A549 (cell line): ENCODE results near the gene PHC2. TPM values are rescaled to one million over a fixed set of nuclear protein-coding genes. Genes with fewer than 3 reads are reported as not detected.

ENCODE experiments used
- ATAC-seq, 2 experiments: fragments of 200-7000 bp in 1 of 2; fragments of >200 bp in 1 of 2; cut with Nextera tagmentation in 1 of 2; cut with Tn5 transposase in 1 of 2; 3 replicates each; pipeline versions ENCODE4 v1.8.0 to v1.9.1; 2018 to 2020; ENCODE audit warnings: mild to moderate bottlenecking in 1 of 2, moderate library complexity in 1 of 2
- CTCF ChIA-PET: fragments of 300-600 bp; sonication (Branson Sonifier 250); formaldehyde crosslinking; extraction: SDS; loops from one replicate; lab custom pipeline; 2021; ENCODE audit warnings: antibody characterized with exemption, inconsistent platforms; lab: Yijun Ruan, JAX
- POLR2A ChIA-PET: fragments of 350-600 bp; formaldehyde crosslinking; extraction: SDS; loops from one replicate; lab custom pipeline; 2021; ENCODE audit warnings: antibody characterized with exemption, inconsistent platforms; lab: Yijun Ruan, JAX
- DNase-seq, 2 experiments: peaks; one replicate each; pipeline versions ENCODE4 v3.0.0 to v3.0.0-alpha.2; 2011 to 2016; ENCODE audit warnings: low read depth in 1 of 2, low spot score in 1 of 2
- FAIRE-seq: peaks from 2 replicates; lab custom pipeline; 2011; peaks lifted over from hg19 to GRCh38; lab: Jason Lieb, UNC
- H3K27ac ChIP-seq, 2 experiments: fragments of >200 bp; sonication (Bioruptor Twin); formaldehyde crosslinking; 3 replicates each; pipeline ENCODE4 v1.5.1; 2016 to 2017
- H3K4me1 ChIP-seq: fragments of >200 bp; sonication (Bioruptor Twin); formaldehyde crosslinking; 3 replicates; pipeline ENCODE4 v1.6.1; 2016
- H3K4me2 ChIP-seq: fragments of >200 bp; sonication (Bioruptor Twin); formaldehyde crosslinking; 3 replicates; pipeline ENCODE4 v1.6.1; 2016
- H3K4me3 ChIP-seq: fragments of >200 bp; sonication (Bioruptor Twin); formaldehyde crosslinking; 3 replicates; pipeline ENCODE4 v1.5.1; 2016
- H3K9me3 ChIP-seq: fragments of >200 bp; sonication (Bioruptor Twin); formaldehyde crosslinking; 3 replicates; pipeline ENCODE4 v1.6.1; 2016
- CBX2 ChIP-seq: fragments of 200-600 bp; sonication (generic); IDR thresholded peaks from 2 replicates; pipeline ENCODE4 v1.6.1; 2016; ENCODE audit warnings: low read depth, mild to moderate bottlenecking, borderline replicate concordance
- CHD2 ChIP-seq: fragments of 150-350 bp; IDR thresholded peaks from 2 replicates; pipeline ENCODE4 v1.6.1; 2014; ENCODE audit warnings: low read length; ENCODE audit not compliant: partially characterized antibody
- CHD4 ChIP-seq: fragments of 200-600 bp; sonication (generic); IDR thresholded peaks from 2 replicates; pipeline ENCODE4 v1.6.1; 2016; ENCODE audit warnings: antibody characterized with exemption, mild to moderate bottlenecking, borderline replicate concordance
- CTCF ChIP-seq: fragments of >200 bp; sonication (Bioruptor Twin); formaldehyde crosslinking; IDR thresholded peaks from 3 replicates; pipeline ENCODE4 v1.5.1; 2016
- EP300 ChIP-seq, 2 experiments: fragments of >200 bp; sonication (Bioruptor Twin); formaldehyde crosslinking; IDR thresholded peaks; 2 replicates in 1 of 2; 3 replicates in 1 of 2; pipeline ENCODE4 v1.6.1; 2016 to 2017
- ESRRA ChIP-seq: fragments of 150-350 bp; IDR thresholded peaks from 2 replicates; pipeline ENCODE4 v1.6.1; 2014; ENCODE audit warnings: mild to moderate bottlenecking, low read length, borderline replicate concordance
- FOSB ChIP-seq: fragments of 250-450 bp; sonication (Bioruptor Pico); IDR thresholded peaks from 2 replicates; pipeline ENCODE4 v1.5.0; 2020; ENCODE audit warnings: mild to moderate bottlenecking, moderate library complexity
- FOXS1 ChIP-seq: fragments of 250-450 bp; sonication (Bioruptor Pico); IDR thresholded peaks from 2 replicates; pipeline ENCODE4 v1.5.0; 2020; ENCODE audit warnings: mild to moderate bottlenecking, moderate library complexity
- HEYL ChIP-seq: fragments of 250-450 bp; sonication (Bioruptor Pico); IDR thresholded peaks from 2 replicates; pipeline ENCODE4 v1.8.0; 2021; ENCODE audit warnings: mild to moderate bottlenecking, moderate library complexity
- HOXA7 ChIP-seq: fragments of 250-450 bp; sonication (Bioruptor Pico); IDR thresholded peaks from 2 replicates; pipeline ENCODE4 v1.5.0; 2020; ENCODE audit warnings: mild to moderate bottlenecking, moderate library complexity
- HOXB5 ChIP-seq: fragments of 250-450 bp; sonication (Bioruptor Pico); IDR thresholded peaks from 2 replicates; pipeline ENCODE4 v1.5.0; 2020; ENCODE audit warnings: mild to moderate bottlenecking, moderate library complexity
- KDM5A ChIP-seq: fragments of 200-600 bp; sonication (generic); IDR thresholded peaks from 2 replicates; pipeline ENCODE4 v1.6.1; 2016; ENCODE audit warnings: antibody characterized with exemption, mild to moderate bottlenecking
- MAX ChIP-seq: IDR thresholded peaks from 2 replicates; pipeline ENCODE4 v1.6.1; 2012
- MYC ChIP-seq: IDR thresholded peaks from 2 replicates; pipeline ENCODE4 v1.6.1; 2012; ENCODE audit warnings: mild to moderate bottlenecking, inconsistent platforms, low read length, improper control_type of control experiment, borderline replicate concordance
- NPAS2 ChIP-seq: fragments of 250-450 bp; sonication (Bioruptor Pico); IDR thresholded peaks from 2 replicates; pipeline ENCODE4 v1.8.0; 2022; ENCODE audit warnings: mild to moderate bottlenecking, moderate library complexity, borderline replicate concordance
- PHF8 ChIP-seq: fragments of 200-600 bp; sonication (generic); IDR thresholded peaks from 2 replicates; pipeline ENCODE4 v1.6.1; 2016; ENCODE audit warnings: low read depth, mild to moderate bottlenecking, antibody characterized with exemption, moderate library complexity, borderline replicate concordance
- POLR2A ChIP-seq: IDR thresholded peaks from 2 replicates; pipeline ENCODE4 v1.6.1; 2012; ENCODE audit warnings: mild to moderate bottlenecking, low read length
- POLR2AphosphoS2 ChIP-seq: conservative IDR thresholded peaks from 2 replicates; pipeline ENCODE4 v1.6.1; 2012; ENCODE audit warnings: low read length, improper control_type of control experiment, inconsistent platforms
- RCOR1 ChIP-seq: fragments of 150-350 bp; IDR thresholded peaks from 2 replicates; pipeline ENCODE4 v1.6.1; 2014; ENCODE audit warnings: antibody characterized with exemption, low read length, low read depth
- RFX5 ChIP-seq: fragments of 450-650 bp; IDR thresholded peaks from 2 replicates; pipeline ENCODE4 v1.7.1; 2014; ENCODE audit warnings: antibody characterized with exemption, mild to moderate bottlenecking, moderate library complexity
- SREBF2 ChIP-seq: fragments of 450-650 bp; IDR thresholded peaks from 2 replicates; pipeline ENCODE4 v1.6.1; 2014; ENCODE audit warnings: mild to moderate bottlenecking, moderate library complexity
- TFCP2L1 ChIP-seq: fragments of 250-450 bp; sonication (Bioruptor Pico); IDR thresholded peaks from 2 replicates; pipeline ENCODE4 v1.5.0; 2021; ENCODE audit warnings: mild to moderate bottlenecking
- ZC3H11A ChIP-seq: fragments of 450-650 bp; IDR thresholded peaks from 2 replicates; pipeline ENCODE4 v1.6.1; 2014; ENCODE audit warnings: antibody characterized with exemption, mild to moderate bottlenecking
- ZNF302 ChIP-seq: fragments of 250-450 bp; sonication (Bioruptor Pico); IDR thresholded peaks from 2 replicates; pipeline ENCODE4 v1.9.0; 2021; ENCODE audit warnings: inconsistent platforms, mild to moderate bottlenecking, moderate library complexity
- WGBS: methylation state at CpG from one replicate; pipeline ENCODE4 v1.1.6; 2017; ENCODE audit errors: missing lambda C conversion rate; 5-methylcytosine and 5-hydroxymethylcytosine counted together
- polyA plus RNA-seq, 4 experiments: library from polyadenylated mRNA; depleted of rRNA in 3 of 4; stranded (reverse); fragments of >200 nt; fragmentation: RNase III in 1 of 4; extraction: RNeasy Plus Mini Kit Qiagen cat#74134 plus additional on column Dnase treatment in 1 of 4; gene quantifications; 2 replicates in 3 of 4; 3 replicates in 1 of 4; pipeline ENCODE4 v1.2.3, GENCODE V29; 2011 to 2017
- TF ChIP-seq, protein P1 (sequence below): fragments of 450-650 bp; IDR thresholded peaks from 2 replicates; pipeline ENCODE4 v1.6.1; 2014; ENCODE audit warnings: antibody characterized with exemption

PHC2 gene
- polyA plus RNA-seq, 2 of the 4 experiments (the other 2 are of a cell fraction) = 29.9 to 33.2 TPM

GRCh38 chr1:33288976-33289857 lies 141.7 kb downstream of the PHC2 start (continued):
- no peak for TF ChIP-seq MAX
- TF ChIP-seq RCOR1 = no peak
- no peak for TF ChIP-seq SREBF2
- TF ChIP-seq HOXB5 (CRISPR knock-in tag) = no peak
- no peak for TF ChIP-seq HOXA7 (CRISPR knock-in tag)
- TF ChIP-seq POLR2AphosphoS2 = no peak
- TF ChIP-seq CHD4 = no peak

- no peak for ATAC-seq
- 67% methylated on average over 2 of the region's 2 CpGs for whole genome bisulfite sequencing
- no peak overlapping the region for H3K27ac ChIP-seq
- no peak for FAIRE-seq
- no peak for DNase-seq
- POLR2A ChIA-PET = no interaction called here
- no peaks in the 10 kb centered on the region for H3K9me3 ChIP-seq
- H3K4me2 ChIP-seq = no peak overlapping the region
- no peaks in the 10 kb centered on the region for H3K4me1 ChIP-seq
- CTCF ChIA-PET = interaction anchor here (1.3 kb wide), 1 partner anchor 11 kb away, joined by 3 read pairs; no protein-coding TSS in a partner anchor
- TF ChIP-seq, protein P1, sequence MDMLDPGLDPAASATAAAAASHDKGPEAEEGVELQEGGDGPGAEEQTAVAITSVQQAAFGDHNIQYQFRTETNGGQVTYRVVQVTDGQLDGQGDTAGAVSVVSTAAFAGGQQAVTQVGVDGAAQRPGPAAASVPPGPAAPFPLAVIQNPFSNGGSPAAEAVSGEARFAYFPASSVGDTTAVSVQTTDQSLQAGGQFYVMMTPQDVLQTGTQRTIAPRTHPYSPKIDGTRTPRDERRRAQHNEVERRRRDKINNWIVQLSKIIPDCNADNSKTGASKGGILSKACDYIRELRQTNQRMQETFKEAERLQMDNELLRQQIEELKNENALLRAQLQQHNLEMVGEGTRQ = no peak
- TF ChIP-seq MAX (no peak), CHD2 (no peak), PHF8 (no peak), CBX2 (no peak), TFCP2L1 (CRISPR knock-in tag) (no peak), FOSB (CRISPR knock-in tag) (no peak), ESRRA (no peak), FOXS1 (CRISPR knock-in tag) (no peak), HEYL (no peak), MYC (no peak), HOXB5 (CRISPR knock-in tag) (no peak), EP300 (IDR thresholded peaks at IDR 0.05) (no peak), ZNF302 (CRISPR knock-in tag) (no peak), POLR2A (no peak), ZC3H11A (no peak), RFX5 (no peak), NPAS2 (CRISPR knock-in tag) (no peak), CTCF (no peak), KDM5A (no peak)
- TF ChIP-seq, all 56 proteins: peak for 0
- no peak overlapping the region for H3K4me3 ChIP-seq
Observed at GRCh38 chr1:33287317-33287716, 143.6 kb downstream of the PHC2 start.
